K562 (cell line): ENCODE data around the gene TUBB4B. TPM values are rescaled to one million over a fixed set of nuclear protein-coding genes. Genes with fewer than 3 reads are reported as not detected.

Experiments
- ATAC-seq: fragments of 200-7000 bp; cut with Tn5 transposase; 3 replicates; pipeline ENCODE4 v1.9.1; 2020; ENCODE audit warnings: moderate library complexity
- BruUV-seq: library from RNA; stranded (reverse); fragments of 400-500 nt; replicated peaks from 2 replicates; lab custom pipeline; 2021; lab: Mats Ljungman, UMichigan
- CTCF ChIA-PET: fragments of 300-600 bp; formaldehyde crosslinking; extraction: SDS; loops from one replicate; lab custom pipeline; 2021; ENCODE audit warnings: low intra/inter-chr PET ratio; lab: Yijun Ruan, JAX
- POLR2A ChIA-PET: fragments of 300-600, 350-650 bp; sonication (Branson Sonifier 250); formaldehyde crosslinking; extraction: SDS; loops from one replicate; lab custom pipeline; 2021; ENCODE audit warnings: antibody characterized with exemption, inconsistent platforms; lab: Yijun Ruan, JAX
- DNase-seq, 4 experiments: peaks; one replicate each; pipeline versions ENCODE4 v3.0.0 to v3.0.0-alpha.2; 2011 to 2018; ENCODE audit warnings: low spot score in 3 of 4, mixed read lengths in 3 of 4; ENCODE audit errors: extremely low read depth in 1 of 4
- FAIRE-seq: peaks from 2 replicates; lab custom pipeline; 2011; peaks lifted over from hg19 to GRCh38; lab: Jason Lieb, UNC
- H2AFZ ChIP-seq: 2 replicates; pipeline ENCODE4 v1.6.0; 2011; ENCODE audit warnings: low read depth, low read length, control low read depth, inconsistent platforms
- H3K27ac ChIP-seq: fragments of 200-600 bp; 3 replicates; pipeline ENCODE4 v1.8.0; 2011; ENCODE audit warnings: low read depth, mild to moderate bottlenecking, control low read depth, inconsistent platforms, low read length, moderate library complexity, mixed read lengths; ENCODE audit errors: extremely low read depth
- H3K27me3 ChIP-seq, 2 experiments: fragments of 300-600 bp in 1 of 2; 2 replicates in 1 of 2; 3 replicates in 1 of 2; pipeline versions ENCODE4 v1.6.0 to v1.8.0; 2011; ENCODE audit warnings: inconsistent platforms in 2 of 2, low read length in 2 of 2, mild to moderate bottlenecking in 1 of 2, mixed read lengths in 1 of 2, moderate library complexity in 1 of 2; ENCODE audit not compliant: control insufficient read depth in 2 of 2, insufficient read depth in 2 of 2
- H3K36me3 ChIP-seq: fragments of 300-600 bp; 3 replicates; pipeline ENCODE4 v1.8.0; 2011; ENCODE audit warnings: mild to moderate bottlenecking, low read length, inconsistent platforms; ENCODE audit not compliant: control insufficient read depth, insufficient read depth
- H3K4me1 ChIP-seq, 2 experiments: fragments of 200-600 bp in 1 of 2; replicated peaks in 1 of 2; 2 replicates in 1 of 2; 3 replicates in 1 of 2; pipeline versions ENCODE4 v1.5.1 to v1.8.0; 2011; ENCODE audit warnings: inconsistent platforms in 2 of 2, low read length in 2 of 2, mild to moderate bottlenecking in 1 of 2, mixed read lengths in 1 of 2, moderate library complexity in 1 of 2; ENCODE audit not compliant: control insufficient read depth in 2 of 2, insufficient read depth in 2 of 2
- H3K4me2 ChIP-seq: 2 replicates; pipeline ENCODE4 v1.6.1; 2011; ENCODE audit warnings: low read length, control low read depth, inconsistent platforms, mixed read lengths; ENCODE audit not compliant: insufficient read depth
- H3K4me3 ChIP-seq: fragments of 200-600 bp; sonication (generic), shearing (Covaris generic); 2 replicates; pipeline ENCODE4 v1.5.1; 2016; ENCODE audit warnings: control low read depth, inconsistent platforms
- H3K79me2 ChIP-seq: fragments of 200-600 bp; 3 replicates; pipeline ENCODE4 v1.8.0; 2011; ENCODE audit warnings: low read length, inconsistent platforms; ENCODE audit not compliant: control insufficient read depth, insufficient read depth
- H3K9ac ChIP-seq, 2 experiments: 2 replicates each; pipeline versions ENCODE4 v1.6.0 to v1.6.1; 2011; ENCODE audit warnings: low read depth in 2 of 2, low read length in 2 of 2, control low read depth in 1 of 2, inconsistent platforms in 1 of 2, mild to moderate bottlenecking in 1 of 2, mixed read lengths in 1 of 2; ENCODE audit not compliant: insufficient read depth in 1 of 2
- H3K9me1 ChIP-seq: one replicate; pipeline ENCODE4 v1.6.0; 2011; ENCODE audit warnings: inconsistent platforms, mild to moderate bottlenecking, low read length, moderate library complexity; ENCODE audit not compliant: control insufficient read depth, insufficient read depth
- H3K9me3 ChIP-seq: replicated peaks from 2 replicates; pipeline ENCODE4 v1.5.1; 2011; ENCODE audit warnings: low read depth, low read length, inconsistent platforms; ENCODE audit not compliant: control insufficient read depth, insufficient read depth
- H4K20me1 ChIP-seq: replicated peaks from 2 replicates; pipeline ENCODE4 v1.6.1; 2011; ENCODE audit warnings: low read length, inconsistent platforms, mixed read lengths; ENCODE audit not compliant: control insufficient read depth, insufficient read depth
- COPS2 ChIP-seq: fragments of 450-650 bp; conservative IDR thresholded peaks from 2 replicates; pipeline ENCODE4 v1.6.1; 2016; ENCODE audit warnings: mild to moderate bottlenecking, moderate library complexity
- ELF2 ChIP-seq: fragments of 250-450 bp; sonication (Bioruptor Pico); IDR thresholded peaks from 2 replicates; pipeline ENCODE4 v1.5.0; 2021; ENCODE audit warnings: mild to moderate bottlenecking
- GABPB1 ChIP-seq: sonication (generic); formaldehyde crosslinking; IDR thresholded peaks from 2 replicates; pipeline ENCODE4 v1.8.0; 2022; ENCODE audit warnings: mild to moderate bottlenecking, missing genetic modification reagents
- GTF2E2 ChIP-seq: fragments of 200-800 bp; sonication (Bioruptor generic); IDR thresholded peaks from 2 replicates; pipeline ENCODE4 v1.6.1; 2016; ENCODE audit warnings: missing genetic modification characterization, missing compliant biosample characterization
- KDM5B ChIP-seq: fragments of 200-600 bp; sonication (generic); IDR thresholded peaks from 2 replicates; pipeline ENCODE4 v1.6.1; 2012; ENCODE audit warnings: low read depth, mild to moderate bottlenecking, moderate library complexity, low read length, control low read depth, inconsistent platforms; ENCODE audit not compliant: insufficient replicate concordance
- KLF10 ChIP-seq: fragments of 250-450 bp; sonication (Bioruptor Pico); IDR thresholded peaks from 2 replicates; pipeline ENCODE4 v1.6.1; 2021; ENCODE audit warnings: matching md5 sums
- MED1 ChIP-seq: sonication (generic); formaldehyde crosslinking; IDR thresholded peaks from 2 replicates; pipeline ENCODE4 v1.8.1; 2023; ENCODE audit warnings: missing genetic modification reagents, borderline replicate concordance
- NBN ChIP-seq: fragments of 450-650 bp; IDR thresholded peaks from 2 replicates; pipeline ENCODE4 v1.6.1; 2016; ENCODE audit warnings: low read depth, mild to moderate bottlenecking
- RBM39 ChIP-seq: fragments of 200-400 bp; formaldehyde crosslinking; optimal IDR thresholded peaks from 2 replicates; pipeline ENCODE3; 2018; ENCODE audit warnings: low read depth, low read length
- ZKSCAN8 ChIP-seq: fragments of 200-800 bp; sonication (Bioruptor generic); IDR thresholded peaks from 2 replicates; pipeline ENCODE4 v1.6.1; 2016; ENCODE audit warnings: missing genetic modification characterization, missing compliant biosample characterization
- ZNF121 ChIP-seq: sonication (generic); formaldehyde crosslinking; conservative IDR thresholded peaks from 2 replicates; pipeline ENCODE4 v1.8.0; 2022; ENCODE audit warnings: missing genetic modification reagents
- ZNF77 ChIP-seq: fragments of 250-450 bp; sonication (Bioruptor Pico); IDR thresholded peaks from 2 replicates; pipeline ENCODE4 v1.5.0; 2020
- whole genome bisulfite sequencing: fragments of 100-300 bp; shearing (Covaris generic); methylation state at CpG from one replicate; pipeline ENCODE4 v1.1.6; 2016; ENCODE audit warnings: low coverage, mixed read lengths; ENCODE audit not compliant: insufficient coverage; ENCODE audit errors: missing lambda C conversion rate; 5-methylcytosine and 5-hydroxymethylcytosine counted together
- in situ Hi-C: fragments of 300-500 bp; cut with MboI; formaldehyde crosslinking; loops from 4 replicates; pipeline ENCODE4 v1.15.0; 2018; ENCODE audit warnings: inconsistent platforms, mixed read lengths
- intact Hi-C: fragments of 100-400 bp; cut with micrococcal nuclease; formaldehyde crosslinking; loops from 2 replicates; pipeline ENCODE4 v1.14.2; 2022
- polyA plus RNA-seq, 8 experiments: library from polyadenylated mRNA; depleted of rRNA in 4 of 8; stranded (reverse) in 5 of 8; unstranded in 3 of 8; fragments of >200 nt; fragmentation: Nextera tagmentation in 2 of 8; fragmentation: Illumina TruSeq in 1 of 8; extraction: Ambion mirVana in 2 of 8; extraction: Trizol in 1 of 8; gene quantifications; 2 replicates each; pipeline versions ENCODE4 v1.2.1 to v1.2.3, GENCODE V29; 2011 to 2014; ENCODE audit warnings: inconsistent platforms in 1 of 8, missing spikeins in 1 of 8
- total RNA-seq, 7 experiments: library from RNA; depleted of rRNA in 6 of 7; stranded (reverse); fragments of >200 nt in 6 of 7; fragmentation: Illumina TruSeq in 2 of 7; extraction: Trizol in 2 of 7; gene quantifications; 2 replicates each; pipeline versions ENCODE4 v1.2.1 to v1.2.3, GENCODE V29; 2011 to 2021; ENCODE audit warnings: low replicate concordance in 1 of 7
- TF ChIP-seq, protein P1 (sequence below): fragments of 250-450 bp; sonication (Bioruptor Pico); IDR thresholded peaks from 2 replicates; pipeline ENCODE4 v1.8.0; 2022; ENCODE audit warnings: moderate library complexity, mild to moderate bottlenecking, inconsistent platforms
- TF ChIP-seq, protein P2 (sequence below): fragments of 250-450 bp; sonication (Bioruptor Pico); IDR thresholded peaks from 2 replicates; pipeline ENCODE4 v1.5.0; 2021
- TF ChIP-seq, protein P3 (sequence below): fragments of 150-350 bp; IDR thresholded peaks from 2 replicates; pipeline ENCODE4 v1.6.1; 2014; ENCODE audit warnings: low read depth, mild to moderate bottlenecking, low read length, borderline replicate concordance

Gene TUBB4B
- total and polyA plus RNA-seq, 9 of the 15 experiments (the other 6 are each of a cell fraction or from before 2014, with no cell fraction given), result 24.1 to 443 (median 268) TPM

DNA sequence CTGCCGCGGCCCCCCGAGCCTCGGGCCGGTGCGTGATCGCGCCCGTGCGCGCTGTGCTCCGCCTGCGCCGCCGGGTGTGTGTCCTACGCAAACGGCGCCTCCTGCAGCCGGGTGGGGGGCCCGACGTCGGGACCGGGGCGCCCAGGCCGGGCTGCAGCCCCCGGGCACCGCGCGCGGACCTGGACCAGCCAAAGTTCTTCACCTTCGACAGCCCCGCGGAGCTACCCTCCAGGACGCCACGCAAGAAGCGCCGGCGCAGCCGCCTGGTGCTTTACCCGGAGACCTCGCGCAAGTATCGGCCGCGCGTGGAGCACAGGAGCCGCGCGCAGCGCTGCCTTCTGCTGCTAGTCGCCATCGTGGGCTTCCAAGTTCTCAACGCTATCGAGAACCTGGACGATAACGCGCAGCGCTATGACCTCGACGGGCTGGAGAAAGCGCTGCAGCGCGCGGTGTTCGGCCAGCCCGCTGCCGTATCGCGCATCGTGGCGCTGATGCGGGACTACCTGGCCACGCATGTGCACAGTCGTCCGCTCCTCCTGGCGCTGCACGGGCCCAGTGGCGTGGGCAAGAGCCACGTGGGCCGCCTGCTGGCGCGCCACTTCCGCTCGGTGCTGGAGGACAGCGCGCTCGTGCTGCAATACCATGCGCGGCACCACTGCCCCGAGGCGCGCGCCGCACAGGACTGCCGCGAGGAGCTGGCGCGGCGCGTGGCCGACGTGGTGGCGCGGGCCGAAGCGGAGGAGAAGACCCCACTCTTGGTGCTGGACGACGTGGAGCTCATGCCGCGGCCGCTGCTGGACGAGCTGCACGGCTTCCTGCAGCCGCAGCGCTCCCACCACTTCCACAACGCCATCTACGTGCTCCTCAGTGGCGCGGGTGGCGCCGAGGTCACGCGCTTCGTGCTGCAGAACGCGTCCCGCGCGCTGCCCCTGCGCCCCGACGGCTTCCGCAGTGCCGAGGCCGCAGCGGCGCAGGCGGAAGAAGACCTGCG is 37.9 kb downstream of the TUBB4B start:
- Histone ChIP-seq H3K36me3 (peaks cover 46% of the 10 kb centered on the region; the same call in 1 of the 3 replicates), H3K4me1 (peaks cover 17 to 79% of the 10 kb centered on the region in 2 experiments), H4K20me1 (no peaks in the 10 kb centered on the region), H3K9ac (peak overlapping the region; percentile 91 to 92; a peak in 3 of 4 replicates), H2AFZ (no peak overlapping the region), H3K4me3 (peak overlapping the region; percentile 88), H3K27ac (peak overlapping the region; percentile 98; the same call in 2 of the 3 replicates), H3K9me3 (no peaks in the 10 kb centered on the region), H3K9me1 (no peaks in the 10 kb centered on the region), H3K4me2 (peak overlapping the region; percentile 62), H3K79me2 (peaks cover 37% of the 10 kb centered on the region), H3K27me3 (no peaks in the 10 kb centered on the region)
- WGBS, result 69% methylated on average over 70 of the region's 139 CpGs
- in situ Hi-C loops, result no loop called here
- no TSS peak for BruUV-seq
- CTCF ChIA-PET, result interaction anchor here (2.3 kb wide), 1 partner anchor 16 kb away, joined by 8 read pairs; no protein-coding TSS in a partner anchor
- POLR2A ChIA-PET, result interaction anchor here (0.7 to 0.8 kb wide), 2 partner anchors 20 to 24 kb away, joined by 3 to 4 read pairs; partner anchors contain the start of gene NRARP
- FAIRE-seq (no peak), ATAC-seq (peak; percentile 4; the same call in 1 of the 3 replicates), DNase-seq (peak in 1 of 4 experiments; percentile 45)
- intact Hi-C loops, result no loop called here
- TF ChIP-seq NBN, result no peak
- TF ChIP-seq, protein P1, sequence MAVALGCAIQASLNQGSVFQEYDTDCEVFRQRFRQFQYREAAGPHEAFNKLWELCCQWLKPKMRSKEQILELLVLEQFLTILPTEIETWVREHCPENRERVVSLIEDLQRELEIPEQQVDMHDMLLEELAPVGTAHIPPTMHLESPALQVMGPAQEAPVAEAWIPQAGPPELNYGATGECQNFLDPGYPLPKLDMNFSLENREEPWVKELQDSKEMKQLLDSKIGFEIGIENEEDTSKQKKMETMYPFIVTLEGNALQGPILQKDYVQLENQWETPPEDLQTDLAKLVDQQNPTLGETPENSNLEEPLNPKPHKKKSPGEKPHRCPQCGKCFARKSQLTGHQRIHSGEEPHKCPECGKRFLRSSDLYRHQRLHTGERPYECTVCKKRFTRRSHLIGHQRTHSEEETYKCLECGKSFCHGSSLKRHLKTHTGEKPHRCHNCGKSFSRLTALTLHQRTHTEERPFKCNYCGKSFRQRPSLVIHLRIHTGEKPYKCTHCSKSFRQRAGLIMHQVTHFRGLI (CRISPR knock-in tag), result no peak
- no peak for TF ChIP-seq GTF2E2 (tag)
- TF ChIP-seq, protein P2, sequence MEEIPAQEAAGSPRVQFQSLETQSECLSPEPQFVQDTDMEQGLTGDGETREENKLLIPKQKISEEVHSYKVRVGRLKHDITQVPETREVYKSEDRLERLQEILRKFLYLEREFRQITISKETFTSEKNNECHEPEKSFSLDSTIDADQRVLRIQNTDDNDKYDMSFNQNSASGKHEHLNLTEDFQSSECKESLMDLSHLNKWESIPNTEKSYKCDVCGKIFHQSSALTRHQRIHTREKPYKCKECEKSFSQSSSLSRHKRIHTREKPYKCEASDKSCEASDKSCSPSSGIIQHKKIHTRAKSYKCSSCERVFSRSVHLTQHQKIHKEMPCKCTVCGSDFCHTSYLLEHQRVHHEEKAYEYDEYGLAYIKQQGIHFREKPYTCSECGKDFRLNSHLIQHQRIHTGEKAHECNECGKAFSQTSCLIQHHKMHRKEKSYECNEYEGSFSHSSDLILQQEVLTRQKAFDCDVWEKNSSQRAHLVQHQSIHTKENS (CRISPR knock-in tag), result no peak
- no peak for TF ChIP-seq ZNF121 (CRISPR knock-in tag)
- TF ChIP-seq MED1 (CRISPR knock-in tag), result no peak
- TF ChIP-seq, protein P3, sequence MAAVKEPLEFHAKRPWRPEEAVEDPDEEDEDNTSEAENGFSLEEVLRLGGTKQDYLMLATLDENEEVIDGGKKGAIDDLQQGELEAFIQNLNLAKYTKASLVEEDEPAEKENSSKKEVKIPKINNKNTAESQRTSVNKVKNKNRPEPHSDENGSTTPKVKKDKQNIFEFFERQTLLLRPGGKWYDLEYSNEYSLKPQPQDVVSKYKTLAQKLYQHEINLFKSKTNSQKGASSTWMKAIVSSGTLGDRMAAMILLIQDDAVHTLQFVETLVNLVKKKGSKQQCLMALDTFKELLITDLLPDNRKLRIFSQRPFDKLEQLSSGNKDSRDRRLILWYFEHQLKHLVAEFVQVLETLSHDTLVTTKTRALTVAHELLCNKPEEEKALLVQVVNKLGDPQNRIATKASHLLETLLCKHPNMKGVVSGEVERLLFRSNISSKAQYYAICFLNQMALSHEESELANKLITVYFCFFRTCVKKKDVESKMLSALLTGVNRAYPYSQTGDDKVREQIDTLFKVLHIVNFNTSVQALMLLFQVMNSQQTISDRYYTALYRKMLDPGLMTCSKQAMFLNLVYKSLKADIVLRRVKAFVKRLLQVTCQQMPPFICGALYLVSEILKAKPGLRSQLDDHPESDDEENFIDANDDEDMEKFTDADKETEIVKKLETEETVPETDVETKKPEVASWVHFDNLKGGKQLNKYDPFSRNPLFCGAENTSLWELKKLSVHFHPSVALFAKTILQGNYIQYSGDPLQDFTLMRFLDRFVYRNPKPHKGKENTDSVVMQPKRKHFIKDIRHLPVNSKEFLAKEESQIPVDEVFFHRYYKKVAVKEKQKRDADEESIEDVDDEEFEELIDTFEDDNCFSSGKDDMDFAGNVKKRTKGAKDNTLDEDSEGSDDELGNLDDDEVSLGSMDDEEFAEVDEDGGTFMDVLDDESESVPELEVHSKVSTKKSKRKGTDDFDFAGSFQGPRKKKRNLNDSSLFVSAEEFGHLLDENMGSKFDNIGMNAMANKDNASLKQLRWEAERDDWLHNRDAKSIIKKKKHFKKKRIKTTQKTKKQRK, result no peak
- TF ChIP-seq COPS2, result no peak
- TF ChIP-seq RBM39, result no peak
- TF ChIP-seq KLF10, result no peak
- TF ChIP-seq ELF2 (CRISPR knock-in tag), result no peak
- TF ChIP-seq ZKSCAN8 (CRISPR knock-in tag), result no peak
- TF ChIP-seq ZNF77 (CRISPR knock-in tag), result no peak
- 0 out of 2 replicates have a peak, but pooled peaks have one; percentile 20 for TF ChIP-seq GABPB1 (CRISPR knock-in tag)
- no peak for TF ChIP-seq KDM5B
